Panc1 (cell line): Measurements from ENCODE around the gene WDR70.

Experiments
- POLR2AphosphoS5 ChIP-seq: IDR thresholded peaks from 2 replicates; pipeline ENCODE4 v1.6.1; 2012; ENCODE audit warnings: mild to moderate bottlenecking, low read depth, low read length, moderate library complexity
- TF ChIP-seq, protein P1 (sequence below): fragments of 450-650 bp; IDR thresholded peaks from 2 replicates; pipeline ENCODE4 v1.5.1; 2017; ENCODE audit warnings: mild to moderate bottlenecking

DNA sequence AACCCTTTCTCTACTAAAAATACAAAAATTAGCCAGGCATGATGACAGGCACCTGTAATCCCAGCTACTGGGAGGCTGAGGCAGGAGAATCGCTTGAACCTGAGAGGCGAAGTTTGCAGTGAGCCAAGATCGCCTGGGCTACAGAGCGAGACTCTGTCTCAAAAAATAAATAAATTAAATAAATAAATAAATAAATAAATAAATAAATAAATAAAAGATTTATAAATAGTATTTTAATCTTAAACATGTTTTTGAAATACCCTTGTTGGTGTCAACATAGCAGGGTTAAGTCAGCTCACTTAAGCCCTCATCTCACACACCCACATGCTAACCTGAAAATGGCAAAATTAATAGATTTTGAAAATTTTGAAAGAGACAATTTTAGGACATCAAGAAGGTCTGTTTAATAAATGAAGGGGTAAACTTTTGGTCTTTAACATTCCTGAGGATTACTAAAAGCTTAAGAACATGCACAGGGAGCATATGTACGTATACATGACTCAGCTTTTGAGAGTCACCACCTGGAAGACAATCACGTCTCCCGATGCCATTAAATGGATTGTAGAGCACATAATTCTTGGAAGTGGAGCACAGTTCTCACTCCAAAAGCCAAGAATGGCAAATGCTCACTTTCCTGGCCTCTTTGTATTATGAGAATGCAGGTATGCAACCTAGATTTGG, 258.2 kb downstream of the WDR70 start:
- TF ChIP-seq, protein P1, sequence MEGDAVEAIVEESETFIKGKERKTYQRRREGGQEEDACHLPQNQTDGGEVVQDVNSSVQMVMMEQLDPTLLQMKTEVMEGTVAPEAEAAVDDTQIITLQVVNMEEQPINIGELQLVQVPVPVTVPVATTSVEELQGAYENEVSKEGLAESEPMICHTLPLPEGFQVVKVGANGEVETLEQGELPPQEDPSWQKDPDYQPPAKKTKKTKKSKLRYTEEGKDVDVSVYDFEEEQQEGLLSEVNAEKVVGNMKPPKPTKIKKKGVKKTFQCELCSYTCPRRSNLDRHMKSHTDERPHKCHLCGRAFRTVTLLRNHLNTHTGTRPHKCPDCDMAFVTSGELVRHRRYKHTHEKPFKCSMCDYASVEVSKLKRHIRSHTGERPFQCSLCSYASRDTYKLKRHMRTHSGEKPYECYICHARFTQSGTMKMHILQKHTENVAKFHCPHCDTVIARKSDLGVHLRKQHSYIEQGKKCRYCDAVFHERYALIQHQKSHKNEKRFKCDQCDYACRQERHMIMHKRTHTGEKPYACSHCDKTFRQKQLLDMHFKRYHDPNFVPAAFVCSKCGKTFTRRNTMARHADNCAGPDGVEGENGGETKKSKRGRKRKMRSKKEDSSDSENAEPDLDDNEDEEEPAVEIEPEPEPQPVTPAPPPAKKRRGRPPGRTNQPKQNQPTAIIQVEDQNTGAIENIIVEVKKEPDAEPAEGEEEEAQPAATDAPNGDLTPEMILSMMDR, result no peak
- no peak for TF ChIP-seq POLR2AphosphoS5
